SK-N-SH (cell line): ENCODE results near the gene IL17REL.

Experiments
- CTCF ChIP-seq: fragments of 200-600 bp; sonication (generic); IDR thresholded peaks from 2 replicates; pipeline ENCODE4 v1.6.1; 2017; ENCODE audit warnings: antibody characterized with exemption, mild to moderate bottlenecking, moderate library complexity
- EP300 ChIP-seq, 2 experiments: IDR thresholded peaks; 2 replicates each; pipeline versions ENCODE4 v1.4.0 to v1.6.1; 2012; ENCODE audit warnings: borderline replicate concordance in 1 of 2, low read depth in 1 of 2, low read length in 1 of 2
- EZH2phosphoT487 ChIP-seq: fragments of 200-600 bp; sonication (generic); IDR thresholded peaks from 2 replicates; pipeline ENCODE4 v1.6.1; 2017; ENCODE audit warnings: low read depth, mixed run types, mild to moderate bottlenecking, antibody characterized with exemption, moderate library complexity, borderline replicate concordance
- IRF3 ChIP-seq: fragments of 150-350 bp; IDR thresholded peaks from 2 replicates; pipeline ENCODE4 v1.6.1; 2016; ENCODE audit warnings: mild to moderate bottlenecking, low read depth, low read length
- MAX ChIP-seq: IDR thresholded peaks from 2 replicates; pipeline ENCODE4 v1.4.0; 2012; ENCODE audit warnings: low read depth
- NFIC ChIP-seq: IDR thresholded peaks from 2 replicates; pipeline ENCODE4 v1.4.0; 2012; ENCODE audit warnings: borderline replicate concordance
- NRF1 ChIP-seq: IDR thresholded peaks from 2 replicates; pipeline ENCODE4 v1.6.1; 2012; ENCODE audit warnings: low read depth, mild to moderate bottlenecking, low read length
- POLR2AphosphoS5 ChIP-seq: IDR thresholded peaks from 2 replicates; pipeline ENCODE4 v1.6.1; 2012; ENCODE audit warnings: low read depth, low read length
- RCOR1 ChIP-seq: fragments of 150-350 bp; IDR thresholded peaks from 2 replicates; pipeline ENCODE4 v1.6.1; 2017; ENCODE audit warnings: antibody characterized with exemption, low read length
- REST ChIP-seq: IDR thresholded peaks from 2 replicates; pipeline ENCODE4 v1.6.1; 2012; ENCODE audit warnings: mild to moderate bottlenecking, low read depth, low read length, moderate library complexity
- TCF12 ChIP-seq: IDR thresholded peaks from 2 replicates; pipeline ENCODE4 v1.4.0; 2012
- TEAD4 ChIP-seq: IDR thresholded peaks from 2 replicates; pipeline ENCODE4 v1.4.0; 2012; ENCODE audit warnings: mild to moderate bottlenecking, borderline replicate concordance; ENCODE audit not compliant: insufficient read depth
- USF2 ChIP-seq: fragments of 150-350 bp; IDR thresholded peaks from 2 replicates; pipeline ENCODE4 v1.6.1; 2017; ENCODE audit warnings: antibody characterized with exemption, low read length, low read depth, borderline replicate concordance
- YY1 ChIP-seq: IDR thresholded peaks from 2 replicates; pipeline ENCODE4 v1.4.0; 2012; ENCODE audit warnings: low read depth, mild to moderate bottlenecking

- no peak for TF ChIP-seq NFIC
- TF ChIP-seq CTCF: no peak
- TF ChIP-seq TCF12: no peak
- TF ChIP-seq USF2: no peak
- no peak for TF ChIP-seq REST
- TF ChIP-seq EP300 (IDR thresholded peaks at IDR 0.05; ENCODE audit: borderline replicate concordance in 1 of 2, low read depth in 1 of 2, low read length in 1 of 2): no peak
- no peak for TF ChIP-seq NRF1
- no peak for TF ChIP-seq YY1
- no peak for TF ChIP-seq RCOR1
- TF ChIP-seq IRF3: no peak
- TF ChIP-seq EZH2phosphoT487: no peak
- TF ChIP-seq TEAD4: no peak
- no peak for TF ChIP-seq MAX
- TF ChIP-seq POLR2AphosphoS5: no peak
Measured at GRCh38 chr22:50059881-50060262, 47.3 kb upstream of the IL17REL start.
